ENCODE measurements around the gene IMMP2L.

IMMP2L gene

DNA sequence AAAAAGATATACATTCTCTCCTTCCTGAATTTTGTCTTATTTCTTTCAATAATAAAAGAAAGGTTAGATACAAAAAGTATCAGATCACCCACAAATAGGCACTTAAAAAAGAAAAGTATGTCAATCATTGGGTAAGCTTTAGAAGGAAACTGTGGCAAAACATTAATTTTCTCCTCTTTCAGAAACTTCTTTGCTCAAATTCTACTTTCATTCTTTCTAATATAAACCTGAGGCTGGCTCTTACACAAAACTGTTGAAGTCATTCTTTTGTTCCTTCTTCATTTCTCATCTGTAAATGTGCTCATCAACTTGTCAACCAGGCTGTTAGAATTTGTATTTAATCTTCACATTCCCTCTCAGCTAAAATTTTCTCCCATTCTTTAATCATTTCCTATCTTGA is 346.7 kb downstream of the IMMP2L start:
- no peak for DNase-seq (ENCODE audit: low read depth, low spot score)
- in situ Hi-C loops (cut with HindIII; ENCODE audit: low sequenced_read_pairs) = no loop called here
- H3K4me3 ChIP-seq (ENCODE audit: low read depth, low read length) = no peak overlapping the region
- TF ChIP-seq, protein P1, sequence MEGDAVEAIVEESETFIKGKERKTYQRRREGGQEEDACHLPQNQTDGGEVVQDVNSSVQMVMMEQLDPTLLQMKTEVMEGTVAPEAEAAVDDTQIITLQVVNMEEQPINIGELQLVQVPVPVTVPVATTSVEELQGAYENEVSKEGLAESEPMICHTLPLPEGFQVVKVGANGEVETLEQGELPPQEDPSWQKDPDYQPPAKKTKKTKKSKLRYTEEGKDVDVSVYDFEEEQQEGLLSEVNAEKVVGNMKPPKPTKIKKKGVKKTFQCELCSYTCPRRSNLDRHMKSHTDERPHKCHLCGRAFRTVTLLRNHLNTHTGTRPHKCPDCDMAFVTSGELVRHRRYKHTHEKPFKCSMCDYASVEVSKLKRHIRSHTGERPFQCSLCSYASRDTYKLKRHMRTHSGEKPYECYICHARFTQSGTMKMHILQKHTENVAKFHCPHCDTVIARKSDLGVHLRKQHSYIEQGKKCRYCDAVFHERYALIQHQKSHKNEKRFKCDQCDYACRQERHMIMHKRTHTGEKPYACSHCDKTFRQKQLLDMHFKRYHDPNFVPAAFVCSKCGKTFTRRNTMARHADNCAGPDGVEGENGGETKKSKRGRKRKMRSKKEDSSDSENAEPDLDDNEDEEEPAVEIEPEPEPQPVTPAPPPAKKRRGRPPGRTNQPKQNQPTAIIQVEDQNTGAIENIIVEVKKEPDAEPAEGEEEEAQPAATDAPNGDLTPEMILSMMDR (IDR thresholded peaks at IDR 0.05; ENCODE audit: low read depth, low read length) = no peak

DNA sequence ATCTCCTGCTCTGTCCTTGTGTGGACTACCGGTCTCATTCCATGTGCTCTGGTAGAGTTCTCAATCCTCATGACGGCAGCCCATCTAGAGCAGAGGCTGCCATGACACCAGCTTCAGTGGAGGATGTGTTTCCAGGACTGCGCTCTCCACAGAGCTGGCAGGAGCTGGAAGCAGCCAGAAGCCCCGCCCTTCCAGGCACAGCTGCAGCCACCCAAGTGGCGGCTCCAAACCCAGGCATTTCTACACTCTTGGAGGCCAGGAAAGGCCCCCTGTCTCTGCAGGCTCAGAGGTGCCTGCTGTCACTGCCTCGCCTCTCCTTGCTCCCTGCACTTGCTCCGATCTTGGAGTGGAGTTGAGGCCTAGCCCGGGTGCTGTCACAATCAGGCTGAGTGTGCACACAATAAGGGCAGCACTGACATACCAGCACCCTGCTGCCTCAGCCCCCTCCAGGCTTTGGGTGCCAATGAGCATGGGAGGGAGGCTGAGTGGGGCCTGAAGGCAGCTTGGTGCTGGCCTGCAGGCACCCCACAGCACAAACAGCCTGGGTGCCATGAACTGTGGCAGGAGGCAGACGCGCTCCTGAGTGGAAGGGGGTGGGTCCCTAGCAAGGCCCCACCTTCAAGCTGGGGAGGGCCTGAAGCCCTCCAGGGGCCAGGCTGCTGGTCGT is 349.3 kb downstream of the IMMP2L start:
- in situ Hi-C loops (cut with HindIII; ENCODE audit: low sequenced_read_pairs) = no loop called here
- no peak for DNase-seq (ENCODE audit: low read depth, low spot score)
- H3K4me3 ChIP-seq (ENCODE audit: low read depth, low read length) = no peak overlapping the region
- TF ChIP-seq, protein P1 (IDR thresholded peaks at IDR 0.05; ENCODE audit: low read depth, low read length) = no peak

DNA sequence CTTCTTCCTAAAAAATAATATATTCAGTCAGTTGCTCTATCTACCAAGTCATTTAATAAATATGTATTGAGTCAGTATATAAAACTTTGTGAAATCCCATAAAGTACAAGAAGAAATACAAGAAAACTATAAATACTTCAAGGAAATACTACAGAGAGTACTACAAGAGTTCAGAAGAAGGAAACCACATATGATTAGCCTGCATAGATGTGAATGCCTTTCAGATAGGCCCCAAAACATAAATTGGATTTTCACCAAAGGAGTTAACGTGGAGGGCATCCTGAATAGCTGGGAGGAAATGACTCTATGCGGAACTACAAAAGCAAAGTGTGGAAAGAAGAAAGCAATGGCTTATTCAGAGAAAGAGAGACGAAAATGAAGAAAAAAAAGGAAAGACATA is 351.3 kb downstream of the IMMP2L start:
- H3K4me3 ChIP-seq (ENCODE audit: low read depth, low read length) = no peak overlapping the region
- in situ Hi-C loops (cut with HindIII; ENCODE audit: low sequenced_read_pairs) = no loop called here
- peak; percentile 58 for DNase-seq (ENCODE audit: low read depth, low spot score)
- TF ChIP-seq, protein P1 (IDR thresholded peaks at IDR 0.05; ENCODE audit: low read depth, low read length) = no peak

DNA sequence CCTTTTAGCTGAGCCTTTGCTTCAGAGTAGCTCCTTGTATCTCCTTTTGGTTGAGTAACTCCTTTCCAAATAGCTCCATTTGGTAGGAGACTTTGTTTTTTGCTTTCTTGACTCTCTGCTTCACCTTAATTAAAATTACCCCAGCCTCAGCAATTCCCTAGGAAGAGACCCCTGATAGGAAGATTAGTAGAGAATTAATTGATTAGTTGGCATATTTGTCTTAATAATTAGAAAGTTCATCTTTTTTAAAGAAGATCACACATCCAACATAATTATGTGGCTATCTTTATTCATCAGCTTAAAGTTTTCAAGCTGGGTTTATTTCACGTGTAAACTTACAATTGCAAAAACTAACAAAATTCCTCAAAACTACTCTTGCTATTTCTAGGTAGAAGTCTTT is 352.2 kb downstream of the IMMP2L start:
- no peak for DNase-seq (ENCODE audit: low read depth, low spot score)
- in situ Hi-C loops (cut with HindIII; ENCODE audit: low sequenced_read_pairs) = no loop called here
- no peak overlapping the region for H3K4me3 ChIP-seq (ENCODE audit: low read depth, low read length)
- TF ChIP-seq, protein P1 (IDR thresholded peaks at IDR 0.05; ENCODE audit: low read depth, low read length) = no peak

DNA sequence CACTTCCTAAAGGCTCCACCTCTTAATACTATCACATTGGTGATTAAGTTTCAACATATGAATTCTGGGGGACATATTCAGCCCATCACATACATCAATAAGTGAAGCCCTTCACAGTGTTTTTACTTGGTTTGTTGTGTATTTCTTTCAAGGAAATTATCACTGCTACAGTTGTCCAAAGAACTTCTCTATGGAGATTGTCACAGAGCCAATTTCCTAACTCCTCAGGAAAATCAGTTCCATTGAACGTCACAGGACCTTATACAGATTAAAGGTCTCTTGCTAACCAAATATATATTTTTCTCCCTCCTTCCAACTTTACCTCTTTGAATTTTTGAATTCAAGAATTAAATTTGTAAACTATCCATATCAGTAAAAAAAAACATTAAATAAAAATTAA is 357.0 kb downstream of the IMMP2L start:
- in situ Hi-C loops (cut with HindIII; ENCODE audit: low sequenced_read_pairs) = no loop called here
- no peak overlapping the region for H3K4me3 ChIP-seq (ENCODE audit: low read depth, low read length)
- TF ChIP-seq, protein P1 (IDR thresholded peaks at IDR 0.05; ENCODE audit: low read depth, low read length) = no peak
- no peak for DNase-seq (ENCODE audit: low read depth, low spot score)

DNA sequence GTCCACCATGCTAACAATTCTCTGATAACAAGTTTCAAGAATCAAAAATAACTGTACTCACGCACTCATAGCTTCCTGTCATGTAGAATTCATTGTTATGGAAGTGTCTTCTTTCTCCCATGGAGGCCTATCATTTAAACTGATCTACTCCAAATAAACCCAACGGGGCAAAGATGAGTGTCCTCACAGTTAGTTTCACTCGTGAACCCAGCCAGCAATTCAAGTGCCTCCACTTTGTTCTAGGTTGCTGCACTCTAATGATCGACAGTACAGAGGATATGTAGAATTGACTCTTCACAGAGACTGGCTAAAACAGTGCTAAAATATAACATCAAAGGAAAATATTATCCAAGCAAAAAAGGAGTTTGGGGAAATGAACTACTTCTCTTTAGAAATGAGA is 360.0 kb downstream of the IMMP2L start:
- no peak overlapping the region for H3K4me3 ChIP-seq (ENCODE audit: low read depth, low read length)
- TF ChIP-seq, protein P1 (IDR thresholded peaks at IDR 0.05; ENCODE audit: low read depth, low read length) = no peak
- in situ Hi-C loops (cut with HindIII; ENCODE audit: low sequenced_read_pairs) = no loop called here
- DNase-seq (ENCODE audit: low read depth, low spot score) = no peak
